Right lung (tissue), 10 donors: ENCODE data around the gene ZNF718. TPM values are rescaled to one million over a fixed set of nuclear protein-coding genes. Genes with fewer than 3 reads are reported as not detected.
A peak's percentile ranks its signal among the peaks of the same experiment; 100 is the strongest.
"Not testable (repeated sequence)": the region's sequence is repeated elsewhere in the genome, so short reads cannot be mapped to it uniquely, and the experiment has no call there.

ENCODE experiments used
- DNase-seq, 2 donors: peaks; one replicate each; pipeline ENCODE4 v3.0.0-alpha.2; 2013
- long read RNA-seq, 8 donors: transcript quantifications; one replicate each; lab custom pipeline, GENCODE V29; 2026
- polyA plus RNA-seq, 5 donors: library from polyadenylated mRNA; unstranded; fragments of 120-200 nt; gene quantifications; one replicate each; pipeline versions ENCODE4 v1.2.1 to v1.2.3, GENCODE V29; 2013; ENCODE audit warnings: inconsistent platforms in 1 of 5, low replicate concordance in 1 of 5; ENCODE audit not compliant: insufficient read length in 5 of 5, insufficient read depth in 1 of 5

ZNF718 gene
- 10 to 100 TPM in 3 of 5 donors, 1 to 10 TPM in 2; 7.4 to 15.6 (median 13.1) TPM for polyA plus RNA-seq
- long read RNA-seq, donor 1: 0 reads
- long read RNA-seq, donor 2, partial matches to known transcripts: 0 of 8 reads
- long read RNA-seq, donor 2, other reads (novel, unspliced or antisense): 5 of 8 reads
- long read RNA-seq, donor 3: 0 reads
- long read RNA-seq, donor 4, partial matches to known transcripts: 0 of 5 reads
- long read RNA-seq, donor 4, other reads (novel, unspliced or antisense): 5 of 5 reads
- long read RNA-seq, donor 5, partial matches to known transcripts: 12 of 19 reads
- long read RNA-seq, donor 5, other reads (novel, unspliced or antisense): 6 of 19 reads
- long read RNA-seq, donor 6, partial matches to known transcripts: 10 of 16 reads
- long read RNA-seq, donor 6, other reads (novel, unspliced or antisense): 5 of 16 reads
- long read RNA-seq, donor 7: 0 reads
- long read RNA-seq, donor 8, partial matches to known transcripts: 0 of 1 reads
- long read RNA-seq, donor 8, other reads (novel, unspliced or antisense): 0 of 1 reads

DNA sequence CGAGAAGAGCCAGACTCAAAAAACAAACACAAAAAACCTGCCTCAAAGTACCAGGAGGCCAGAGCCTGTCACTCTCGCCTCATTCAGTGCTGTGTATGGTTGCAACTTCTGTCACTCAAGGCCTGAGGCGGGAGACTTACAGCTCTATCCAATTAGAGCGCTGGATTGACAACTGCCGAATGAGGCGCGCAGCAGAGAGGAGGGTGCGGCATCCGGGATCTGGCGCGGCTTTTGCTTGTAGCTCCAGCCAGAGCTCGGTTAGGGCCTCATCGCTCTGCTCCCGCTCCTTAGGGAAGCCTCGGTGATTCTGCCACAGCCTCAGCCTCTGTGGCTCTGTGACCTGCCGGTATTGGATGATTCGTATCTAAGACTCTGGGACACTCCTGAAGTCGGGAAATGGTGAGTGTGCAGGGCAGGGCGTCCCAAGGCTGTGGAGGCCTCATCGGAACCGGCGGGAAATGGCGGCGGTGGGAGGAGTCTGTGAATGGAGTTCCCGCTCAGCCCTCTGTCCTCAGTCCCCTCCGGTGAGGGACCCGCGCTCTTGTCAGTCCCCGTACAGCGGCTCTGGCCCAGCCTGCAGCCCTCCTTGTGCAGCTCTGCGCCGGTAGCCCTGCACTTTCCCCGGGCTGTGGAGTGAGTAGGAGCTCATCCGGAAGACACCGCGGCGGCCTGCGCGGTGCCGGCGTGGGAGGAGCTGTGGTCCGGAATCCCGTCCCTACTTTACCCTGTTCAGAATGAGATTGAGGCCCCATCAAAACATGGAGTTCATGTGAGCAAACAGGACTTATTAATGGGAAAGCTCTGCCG lies at the start of gene ZNF718:
Gene ZNF718 (plus strand): TSS at position 227 of the 807 bp plus-strand sequence. CDS start 170 bp downstream, at position 397.
- DNase-seq: peak; percentile 93 to 95

DNA sequence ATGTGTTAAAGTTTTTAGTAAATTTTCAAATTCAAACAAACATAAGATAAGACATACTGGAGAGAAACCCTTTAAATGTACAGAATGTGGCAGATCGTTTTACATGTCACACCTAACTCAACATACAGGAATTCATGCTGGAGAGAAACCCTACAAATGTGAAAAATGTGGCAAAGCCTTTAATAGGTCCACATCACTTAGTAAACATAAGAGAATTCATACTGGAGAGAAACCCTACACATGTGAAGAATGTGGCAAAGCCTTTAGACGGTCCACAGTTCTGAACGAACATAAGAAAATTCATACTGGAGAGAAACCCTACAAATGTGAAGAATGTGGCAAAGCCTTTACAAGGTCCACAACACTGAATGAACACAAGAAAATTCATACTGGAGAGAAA lies 38.4 kb upstream of the ZNF718 start:
- no peak for DNase-seq

DNA sequence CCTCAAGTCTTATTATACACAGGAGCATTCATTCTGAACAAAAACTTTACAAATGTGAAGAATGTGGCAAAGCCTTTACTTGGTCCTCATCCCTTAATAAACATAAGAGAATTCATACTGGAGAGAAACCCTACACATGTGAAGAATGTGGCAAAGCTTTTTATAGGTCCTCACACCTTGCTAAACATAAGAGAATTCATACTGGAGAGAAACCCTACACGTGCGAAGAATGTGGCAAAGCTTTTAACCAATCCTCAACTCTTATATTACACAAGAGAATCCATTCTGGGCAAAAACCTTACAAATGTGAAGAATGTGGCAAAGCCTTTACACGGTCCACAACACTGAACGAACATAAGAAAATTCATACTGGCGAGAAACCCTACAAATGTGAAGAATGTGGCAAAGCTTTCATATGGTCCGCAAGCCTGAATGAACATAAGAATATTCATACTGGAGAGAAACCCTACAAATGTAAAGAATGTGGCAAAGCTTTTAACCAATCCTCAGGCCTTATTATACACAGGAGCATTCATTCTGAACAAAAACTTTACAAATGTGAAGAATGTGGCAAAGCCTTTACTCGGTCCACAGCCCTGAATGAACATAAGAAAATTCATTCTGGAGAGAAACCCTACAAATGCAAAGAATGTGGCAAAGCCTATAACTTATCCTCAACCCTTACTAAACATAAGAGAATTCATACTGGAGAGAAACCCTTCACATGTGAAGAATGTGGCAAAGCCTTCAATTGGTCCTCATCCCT lies 37.6 kb upstream of the ZNF718 start:
- not testable (repeated sequence) for DNase-seq

DNA sequence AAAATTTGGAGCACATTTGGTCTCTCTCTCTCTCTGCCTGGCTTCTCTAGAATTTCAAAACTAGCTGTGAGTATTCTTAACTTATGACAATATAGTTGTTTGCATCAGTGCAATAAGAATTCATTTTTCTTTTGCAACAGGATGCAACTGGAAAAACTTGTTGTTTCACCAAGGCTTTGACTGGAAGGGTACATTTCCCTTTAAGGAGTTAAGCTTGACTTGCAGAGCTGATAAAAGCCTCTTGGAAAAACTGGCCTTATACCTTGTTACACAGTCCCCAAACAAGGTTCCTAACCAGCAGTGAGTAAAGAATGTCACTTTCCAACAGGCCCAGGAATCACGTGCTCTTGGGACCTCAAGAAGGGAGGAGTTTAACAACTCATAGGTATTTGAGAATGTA lies 25.9 kb upstream of the ZNF718 start:
- no peak for DNase-seq

DNA sequence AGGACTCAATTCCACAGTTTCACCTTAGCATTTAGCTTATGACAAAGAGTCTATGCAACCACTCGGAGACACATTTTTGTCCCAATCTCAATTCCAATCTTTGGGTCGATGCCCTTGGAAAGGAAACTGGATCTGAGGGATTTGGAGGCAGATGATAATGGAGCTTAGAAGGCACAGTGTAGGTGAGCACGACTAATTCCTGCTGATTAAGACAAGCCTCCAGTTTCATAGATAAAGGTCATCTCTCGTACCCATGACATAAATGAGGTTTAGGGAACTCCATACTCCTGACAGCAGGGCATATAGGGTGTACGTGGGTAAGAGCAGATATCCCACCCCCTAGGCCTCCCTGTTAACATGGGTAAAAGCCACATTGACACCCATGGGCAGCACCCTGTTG lies 24.4 kb upstream of the ZNF718 start:
- no peak for DNase-seq

DNA sequence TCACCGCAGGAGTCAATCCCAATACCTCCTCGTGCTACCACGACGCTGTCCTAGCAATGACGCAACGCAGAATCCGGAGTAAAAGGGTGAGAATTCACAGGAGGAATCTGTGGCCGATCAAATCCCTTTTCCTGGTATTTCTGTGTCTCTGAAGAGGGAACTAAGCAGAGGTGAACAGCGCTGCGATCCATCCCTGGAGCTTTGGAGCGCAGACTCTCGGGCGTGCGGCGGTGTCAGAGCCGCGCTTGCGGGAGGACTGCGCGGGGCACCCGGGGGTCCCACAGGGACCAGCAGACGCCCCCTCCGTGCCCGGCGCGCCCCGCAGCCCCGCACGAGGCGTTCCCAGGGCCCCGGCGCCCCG lies 17.2 kb upstream of the ZNF718 start:
- DNase-seq: no peak

DNA sequence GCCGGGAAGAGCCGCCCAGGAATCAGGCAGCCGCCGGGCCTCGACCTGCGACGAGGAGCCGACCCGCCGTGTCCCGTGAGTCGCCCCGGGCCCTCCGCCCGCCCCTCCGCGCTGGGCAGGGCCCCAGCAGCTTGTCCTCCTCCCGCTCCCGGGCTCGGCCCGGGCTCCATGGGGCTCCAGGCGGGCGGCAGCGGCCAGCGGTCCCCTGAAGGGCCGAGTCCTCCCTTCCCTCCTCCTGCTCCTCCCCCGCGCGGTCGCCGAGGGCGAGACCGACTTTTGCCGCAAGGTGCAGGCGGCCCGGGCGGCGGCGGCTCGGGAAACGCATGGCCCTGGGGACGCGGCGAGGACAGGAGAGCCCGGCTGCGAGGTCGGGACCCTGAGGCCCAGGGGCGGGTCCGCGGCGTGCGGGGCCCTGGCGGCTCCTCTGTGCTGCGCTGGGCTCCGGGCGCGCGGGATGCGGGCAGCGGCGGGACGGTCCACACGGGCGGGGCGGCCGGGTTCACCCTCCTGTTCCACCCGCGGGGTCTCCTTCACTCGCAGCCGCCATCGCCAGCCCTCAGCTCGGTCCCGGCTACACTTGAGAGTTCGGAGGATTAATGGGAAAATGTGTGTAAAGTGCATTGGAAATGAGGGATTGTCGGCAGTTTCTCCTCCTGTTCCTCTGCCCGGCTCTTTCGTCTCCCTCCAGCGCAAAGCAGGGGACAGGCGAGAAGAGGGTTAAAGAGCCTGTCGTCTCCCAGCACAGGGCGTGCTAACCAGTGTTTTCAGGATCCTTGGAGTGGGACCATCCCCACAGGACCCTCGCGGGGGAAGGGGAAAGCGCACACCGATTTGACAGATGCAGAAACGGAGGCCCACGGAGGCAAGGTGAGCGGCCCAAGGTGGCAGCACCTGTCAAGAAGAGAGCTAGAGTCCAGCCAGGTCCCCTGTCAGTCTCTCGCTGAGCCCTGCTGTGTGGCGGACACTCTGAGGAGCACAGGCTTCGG lies 16.6 kb upstream of the ZNF718 start:
- no peak for DNase-seq

DNA sequence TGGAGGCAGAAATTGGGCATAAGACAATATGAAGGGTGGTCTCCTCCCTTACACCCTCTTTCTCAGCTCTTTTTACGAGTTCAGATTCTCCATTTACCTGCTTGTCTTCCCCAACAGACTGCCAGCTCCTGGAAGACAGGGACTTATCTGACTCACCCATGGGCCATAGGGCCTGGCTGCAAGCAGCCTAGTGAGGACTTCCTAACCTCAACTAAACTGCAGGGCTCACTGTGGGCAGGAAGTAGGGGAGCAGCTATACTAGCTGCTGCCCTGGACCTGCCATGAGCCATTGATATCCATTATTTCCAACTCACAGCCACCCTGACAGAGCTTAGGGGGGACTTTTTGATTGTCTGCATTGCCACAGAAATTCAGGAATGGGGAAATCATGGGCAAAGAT lies 11.5 kb upstream of the ZNF718 start:
- no peak for DNase-seq

DNA sequence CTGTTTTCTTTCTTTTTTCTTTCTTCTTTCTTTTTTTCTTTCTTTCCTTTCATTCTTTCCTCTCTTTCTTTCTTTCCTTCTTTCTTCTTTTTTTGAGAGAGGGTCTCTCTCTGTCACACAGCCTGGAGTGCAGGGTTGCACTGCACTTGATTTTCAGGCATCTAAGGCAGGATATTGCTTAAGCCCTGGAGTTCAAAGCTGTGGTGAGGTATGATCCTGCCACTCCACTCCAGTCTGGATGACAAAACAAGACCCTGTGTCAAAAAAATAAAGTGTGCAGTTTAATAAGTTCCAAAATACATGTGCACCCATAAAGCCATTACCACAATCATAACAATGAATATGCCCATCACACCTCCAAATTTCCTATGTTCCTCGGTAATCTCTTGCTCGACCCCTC lies 10.6 kb upstream of the ZNF718 start:
- no peak for DNase-seq

DNA sequence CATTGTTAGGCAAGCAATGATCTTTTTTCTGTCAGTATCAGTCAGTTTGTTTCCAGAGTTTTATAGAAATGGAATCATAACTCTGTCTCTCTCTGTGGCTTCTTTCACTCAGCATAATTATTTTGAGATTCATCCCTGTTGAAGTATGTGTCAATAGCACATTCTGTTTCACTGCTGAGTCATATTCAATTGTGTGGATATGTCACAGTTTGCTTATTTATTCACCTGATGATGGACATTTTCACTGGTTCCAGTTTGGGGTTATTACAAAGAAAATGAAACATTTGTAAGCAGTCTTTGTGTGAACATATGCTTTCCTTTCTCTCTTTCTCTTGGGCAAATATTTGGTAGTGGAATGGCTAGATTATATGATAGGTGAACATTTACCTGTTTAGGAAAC lies 10.2 kb upstream of the ZNF718 start:
- DNase-seq: no peak

DNA sequence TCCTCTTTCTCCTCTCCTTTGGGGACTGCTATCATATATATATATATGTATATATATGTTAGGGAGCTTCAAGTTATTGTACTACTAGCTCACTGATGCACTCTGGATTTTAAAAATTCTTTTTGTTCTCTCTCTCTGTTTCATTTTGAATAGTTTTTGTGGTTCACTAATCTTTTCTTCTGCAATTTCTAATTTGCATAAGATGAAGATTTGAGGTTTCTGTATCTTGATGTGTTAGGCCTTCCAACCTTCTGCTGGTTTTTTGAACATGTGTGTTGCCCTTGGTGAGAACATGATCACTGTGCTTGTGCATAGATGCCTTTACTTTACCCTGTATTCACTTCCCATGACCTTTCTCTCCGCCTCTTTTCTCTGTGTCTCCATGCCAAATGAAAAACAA lies 7.8 kb upstream of the ZNF718 start:
- DNase-seq: no peak

DNA sequence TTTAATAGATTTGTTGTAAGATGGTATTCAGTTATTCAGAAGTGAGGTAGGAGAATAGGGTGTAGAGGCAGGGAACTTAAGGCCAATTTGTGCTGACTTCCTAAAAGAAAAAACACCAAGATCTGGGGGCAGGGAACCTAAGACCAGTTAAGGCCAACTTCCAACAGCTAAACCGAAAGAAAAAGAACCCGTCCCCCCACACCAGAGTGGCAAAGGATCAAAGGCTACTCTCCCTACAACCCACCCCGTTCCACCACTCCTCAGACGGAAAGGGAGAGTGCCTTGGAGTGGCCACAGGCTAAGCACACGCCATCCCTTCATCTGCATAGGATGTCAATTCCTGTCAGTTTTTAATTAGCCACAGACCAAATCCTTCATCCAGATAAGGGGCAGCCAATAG lies 3.7 kb upstream of the ZNF718 start:
- DNase-seq: no peak

DNA sequence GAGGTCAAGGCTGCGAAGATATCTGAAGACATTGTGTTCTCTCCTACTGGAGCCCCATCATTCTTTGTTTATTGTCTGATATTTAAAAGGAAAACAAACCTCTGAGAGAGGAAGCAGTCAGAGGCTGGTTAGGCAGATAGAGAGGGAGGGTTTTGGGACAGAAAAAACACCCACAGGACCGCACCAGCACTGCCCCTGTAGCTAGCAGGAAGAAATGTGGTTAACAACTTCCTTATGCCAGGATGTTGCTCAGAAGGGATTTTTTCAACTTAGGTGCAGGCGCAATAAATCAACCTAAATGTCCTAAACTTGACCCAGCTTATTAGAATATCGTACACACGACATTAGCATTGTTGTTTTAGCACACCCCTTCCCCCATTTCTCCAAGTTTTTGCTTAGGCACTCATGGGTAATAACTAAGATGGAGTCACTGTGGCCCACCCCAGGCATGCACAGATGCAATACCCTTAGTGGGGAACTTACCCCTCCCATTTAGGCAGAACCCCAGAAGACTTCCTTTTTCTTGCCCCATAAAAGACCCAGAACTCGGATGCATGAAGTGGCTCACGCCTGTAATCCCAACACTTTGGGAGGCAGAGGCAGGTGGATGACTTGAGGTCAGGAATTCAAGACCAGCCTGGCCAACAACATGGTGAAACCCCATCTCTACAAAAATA lies 2.8 kb upstream of the ZNF718 start:
- DNase-seq: no peak

DNA sequence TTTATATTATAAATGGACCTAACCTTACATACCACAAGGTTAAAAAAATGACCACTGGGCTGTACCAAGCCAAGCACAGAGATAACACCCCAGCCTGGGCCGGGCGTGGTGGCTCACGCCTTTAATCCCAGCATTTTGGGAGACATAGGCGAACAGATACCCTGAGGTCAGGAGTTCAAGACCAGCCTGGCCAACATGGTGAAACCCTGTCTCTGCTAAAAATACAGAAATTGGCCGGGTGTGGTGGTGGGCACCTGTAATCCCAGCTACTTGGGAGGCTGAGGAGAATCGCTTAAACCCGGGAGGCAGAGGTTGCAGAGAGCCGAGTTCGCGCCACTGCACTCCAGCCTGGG lies 403 bp upstream of the ZNF718 start:
- not testable (repeated sequence) for DNase-seq

DNA sequence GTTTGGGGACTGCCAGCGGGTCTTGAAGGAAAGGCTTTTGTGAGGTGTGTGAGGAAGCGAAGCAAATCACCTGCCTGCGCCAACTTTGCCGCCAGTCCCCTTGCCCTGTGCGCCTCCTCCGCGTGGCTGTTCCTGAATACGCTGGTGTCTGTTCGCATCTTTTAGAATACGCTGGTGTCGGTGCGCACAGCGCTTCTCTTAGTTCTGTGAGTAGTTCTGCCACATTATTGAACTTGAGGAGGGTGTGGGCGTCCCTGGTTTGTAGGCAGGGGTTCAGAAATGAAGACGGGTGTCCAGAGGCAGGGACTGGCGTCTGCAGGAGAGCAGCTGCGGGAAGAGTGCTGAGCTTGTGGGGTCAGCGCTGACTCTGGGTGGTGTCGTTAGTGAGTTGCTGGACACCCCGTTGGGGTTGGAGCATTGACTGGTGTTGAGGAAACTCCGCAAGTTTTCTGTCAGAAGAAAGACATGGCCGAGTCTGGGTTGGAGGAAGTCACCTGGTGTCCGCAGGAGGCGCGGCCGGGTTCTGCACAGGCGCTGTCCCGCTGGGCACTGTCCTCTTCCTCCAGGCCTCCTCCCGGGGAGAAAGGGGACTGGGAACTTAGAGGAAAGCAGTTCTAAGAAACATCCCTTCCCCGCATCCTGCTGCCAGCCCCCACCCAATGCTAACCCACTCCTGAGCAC lies 930 bp downstream of the ZNF718 start:
- DNase-seq: peak; percentile 8 to 16

DNA sequence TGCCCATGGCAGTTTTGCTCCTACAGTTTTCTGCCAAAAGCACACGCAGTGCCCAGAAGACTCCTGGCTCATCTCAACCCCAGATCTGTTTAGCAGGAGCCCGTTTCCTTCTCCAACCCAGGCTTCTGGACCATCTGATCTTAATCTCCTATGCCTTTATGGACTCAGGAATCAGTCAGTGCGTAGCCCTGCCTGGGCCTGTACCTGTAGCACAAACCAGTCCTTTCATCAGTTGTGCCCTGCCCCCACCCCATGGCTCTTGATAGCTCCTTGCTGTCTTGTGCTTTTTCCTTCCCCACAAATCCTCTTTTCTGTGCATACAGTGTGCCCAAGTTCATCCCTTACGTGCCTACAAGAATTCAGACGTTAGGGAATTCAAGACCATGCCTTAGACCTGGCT lies 1.5 kb downstream of the ZNF718 start:
- no peak for DNase-seq

DNA sequence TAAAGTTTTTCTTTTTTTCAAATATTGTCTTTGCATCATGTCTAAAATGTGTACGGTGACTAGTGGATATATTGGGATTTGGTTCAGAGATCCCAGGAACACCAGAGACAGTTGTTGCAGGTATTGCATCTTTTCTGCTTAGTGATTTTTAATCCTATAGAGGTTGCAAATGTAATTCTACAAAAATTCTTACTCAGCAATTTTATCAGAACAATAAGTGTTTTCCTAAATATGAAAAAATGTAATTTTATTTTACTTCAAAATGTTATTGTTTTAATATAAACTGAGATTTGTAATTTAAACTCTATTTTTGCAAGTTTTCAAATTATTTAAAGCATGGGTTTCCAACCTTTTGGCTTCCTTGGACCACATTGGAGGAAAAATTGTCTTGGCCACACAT lies 8.2 kb downstream of the ZNF718 start:
- no peak for DNase-seq

DNA sequence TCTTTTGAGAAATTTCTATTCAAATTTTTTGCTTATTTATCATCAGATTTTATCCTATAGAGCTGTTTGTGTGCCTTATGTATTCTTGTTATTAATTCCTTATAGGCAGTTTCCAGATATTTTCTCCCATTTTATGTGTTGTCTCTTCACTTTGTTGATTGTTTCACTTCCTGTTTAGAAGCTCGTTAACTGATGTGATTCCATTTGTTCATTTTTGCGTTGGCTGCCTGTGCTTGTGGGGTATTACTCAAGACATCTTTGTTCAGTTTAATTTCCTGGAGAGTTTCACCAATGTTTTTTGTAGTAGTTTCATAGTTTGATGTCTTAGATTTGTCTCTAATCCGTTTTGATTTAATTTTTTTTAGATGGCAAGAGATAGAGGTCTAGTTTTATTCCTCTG lies 14.6 kb downstream of the ZNF718 start:
- DNase-seq: no peak

DNA sequence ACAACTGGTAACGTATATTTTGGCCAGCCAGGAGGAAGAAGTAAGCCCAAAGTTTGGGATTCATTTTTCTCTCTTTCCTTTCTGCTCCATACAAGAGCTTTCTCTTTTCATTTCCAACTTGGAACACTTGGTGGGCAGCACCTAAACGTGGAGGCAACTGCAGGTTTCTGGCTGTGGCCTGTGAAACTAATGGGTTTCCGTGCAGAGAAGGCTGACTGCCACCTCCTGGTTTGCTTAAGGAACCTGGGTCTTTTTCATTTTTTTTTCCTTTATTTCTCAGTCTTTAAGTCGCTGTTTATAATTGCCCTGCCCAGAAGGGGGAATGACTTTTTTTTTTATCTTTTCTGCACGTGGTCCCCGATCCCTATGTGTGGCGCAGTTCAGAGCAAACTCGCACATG lies 15.4 kb downstream of the ZNF718 start:
- DNase-seq: no peak

DNA sequence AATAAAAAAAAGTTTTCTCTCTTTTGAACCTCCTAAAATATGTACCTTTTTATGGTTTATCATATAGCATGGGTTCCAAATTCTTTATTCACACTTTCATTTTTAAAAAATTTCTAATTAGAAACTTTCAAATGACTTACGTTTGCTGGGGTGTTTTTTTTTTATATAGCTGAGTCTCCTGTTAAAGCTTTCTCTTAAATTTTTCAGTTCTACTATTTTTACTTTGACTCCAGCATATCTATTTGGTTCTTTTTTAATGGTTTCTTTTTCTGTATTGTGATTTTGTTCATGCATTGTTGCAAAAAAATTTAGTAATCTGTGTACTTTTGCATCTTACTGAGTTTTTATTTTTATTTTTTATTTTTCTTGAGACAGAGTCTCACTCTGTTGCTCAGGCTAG lies 22.3 kb downstream of the ZNF718 start:
- DNase-seq: no peak
